HG03097 (cell line): ENCODE data around the gene CTNNBL1.

Experiments
- ATAC-seq: cut with Tn5 transposase; IDR thresholded peaks from one replicate; pipeline ENCODE4 v1.9.1; 2021; ENCODE audit not compliant: unreplicated experiment, low FRiP score

CTNNBL1 gene

DNA sequence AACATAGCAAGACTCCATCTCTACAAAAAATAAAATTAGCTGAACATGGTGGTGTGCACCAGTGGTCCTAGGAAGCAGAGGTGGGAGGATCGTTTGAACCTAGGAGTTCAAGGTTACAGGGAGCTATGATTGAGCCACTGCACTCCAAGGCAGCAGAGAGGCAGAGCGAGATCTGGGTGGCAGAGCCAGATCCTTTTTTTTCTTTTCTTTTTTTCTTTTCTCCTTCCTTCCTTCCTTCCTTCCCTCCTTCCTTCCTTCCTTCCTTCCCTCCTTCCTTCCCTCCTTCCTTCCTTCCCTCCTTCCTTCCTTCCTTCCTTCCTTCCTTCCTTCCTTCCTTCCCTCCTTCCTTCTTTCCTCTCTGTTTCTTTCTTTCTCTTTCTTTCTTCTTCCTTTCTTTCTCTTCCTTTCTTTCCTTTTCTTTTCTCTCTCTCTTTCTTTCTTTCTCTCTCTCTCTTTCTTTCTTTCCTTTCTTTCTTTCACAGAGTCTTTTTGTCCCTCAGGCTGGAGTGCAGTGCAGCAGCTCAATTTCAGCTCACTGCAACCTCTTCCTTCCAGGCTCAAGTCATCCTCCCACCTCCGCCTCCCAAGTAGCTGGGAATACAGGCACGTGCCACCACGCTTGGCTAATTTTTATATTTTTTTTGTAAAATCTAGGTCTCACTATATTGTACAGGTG is 199.9 kb downstream of the CTNNBL1 start:
- ATAC-seq, result no peak

- no peak for ATAC-seq
Measured at GRCh38 chr20:37894454-37894853, 200.6 kb downstream of the CTNNBL1 start.

GRCh38 chr20:37895166-37895565 is 201.3 kb downstream of the CTNNBL1 start:
- no peak for ATAC-seq

GRCh38 chr20:37896932-37897548 is 203.2 kb downstream of the CTNNBL1 start:
- ATAC-seq, result no peak

- no peak for ATAC-seq
Measured at GRCh38 chr20:37898233-37899104, 204.6 kb downstream of the CTNNBL1 start.

- no peak for ATAC-seq
Measured at GRCh38 chr20:37899105-37900045, 205.5 kb downstream of the CTNNBL1 start.

DNA sequence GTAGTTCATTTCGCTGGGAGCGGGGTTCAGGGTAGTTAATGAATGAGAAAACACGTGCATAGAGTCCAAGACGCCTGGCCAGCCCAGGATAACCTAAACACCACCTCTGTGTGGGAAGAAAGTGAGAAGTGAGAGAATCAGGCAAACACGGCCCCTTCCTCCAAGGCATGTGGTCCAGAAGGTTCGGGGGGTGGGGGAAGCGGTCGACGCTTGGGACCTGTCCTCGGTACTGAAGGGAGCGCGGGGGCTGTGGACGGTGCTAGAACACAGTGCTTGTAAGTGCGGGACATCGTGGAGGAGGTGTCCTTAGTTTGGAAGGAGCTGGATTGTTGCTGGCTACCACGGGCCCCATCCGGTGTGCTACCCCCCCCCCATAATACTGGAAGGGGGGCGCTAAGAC is 207.4 kb downstream of the CTNNBL1 start:
- no peak for ATAC-seq

DNA sequence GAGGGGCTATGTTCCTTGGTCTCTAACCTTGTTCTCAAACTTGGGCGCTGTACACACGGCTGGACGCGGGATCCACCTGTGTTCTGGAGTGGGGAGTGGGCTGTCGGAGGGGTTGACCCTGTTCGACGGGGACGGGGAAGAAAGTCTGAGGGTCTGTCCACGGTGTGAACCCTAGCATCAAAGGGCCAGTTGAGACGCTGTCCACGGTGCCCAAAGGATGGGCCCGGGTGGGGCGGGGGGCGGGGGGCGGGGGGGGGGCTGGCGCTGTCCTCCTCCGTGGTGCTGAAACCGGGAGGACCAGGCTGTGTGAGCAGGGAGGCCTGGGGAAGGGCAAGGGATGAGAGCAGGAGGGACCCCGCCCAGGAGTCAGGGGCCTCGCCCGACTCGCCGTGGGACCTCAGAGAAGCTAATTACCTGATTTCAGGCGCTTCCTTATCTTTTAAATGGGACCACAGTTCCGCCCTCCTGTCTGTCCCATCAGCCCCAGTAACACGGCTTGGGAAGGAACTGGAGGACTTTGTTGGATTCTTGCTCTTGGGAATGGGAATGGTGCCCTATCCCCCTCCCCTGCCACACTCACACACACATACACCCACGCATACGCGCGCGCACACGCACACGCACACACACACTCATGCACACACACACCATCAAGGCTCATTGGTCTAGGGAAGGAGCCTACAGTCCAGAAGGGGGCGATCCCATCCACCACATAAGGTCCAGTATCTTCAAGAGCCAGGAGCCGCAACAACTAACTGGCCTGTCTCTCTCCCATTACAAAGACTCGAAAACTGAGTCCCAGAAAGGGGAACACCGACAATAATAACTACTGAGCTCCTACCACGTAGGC is 208.0 kb downstream of the CTNNBL1 start:
- ATAC-seq, result no peak

DNA sequence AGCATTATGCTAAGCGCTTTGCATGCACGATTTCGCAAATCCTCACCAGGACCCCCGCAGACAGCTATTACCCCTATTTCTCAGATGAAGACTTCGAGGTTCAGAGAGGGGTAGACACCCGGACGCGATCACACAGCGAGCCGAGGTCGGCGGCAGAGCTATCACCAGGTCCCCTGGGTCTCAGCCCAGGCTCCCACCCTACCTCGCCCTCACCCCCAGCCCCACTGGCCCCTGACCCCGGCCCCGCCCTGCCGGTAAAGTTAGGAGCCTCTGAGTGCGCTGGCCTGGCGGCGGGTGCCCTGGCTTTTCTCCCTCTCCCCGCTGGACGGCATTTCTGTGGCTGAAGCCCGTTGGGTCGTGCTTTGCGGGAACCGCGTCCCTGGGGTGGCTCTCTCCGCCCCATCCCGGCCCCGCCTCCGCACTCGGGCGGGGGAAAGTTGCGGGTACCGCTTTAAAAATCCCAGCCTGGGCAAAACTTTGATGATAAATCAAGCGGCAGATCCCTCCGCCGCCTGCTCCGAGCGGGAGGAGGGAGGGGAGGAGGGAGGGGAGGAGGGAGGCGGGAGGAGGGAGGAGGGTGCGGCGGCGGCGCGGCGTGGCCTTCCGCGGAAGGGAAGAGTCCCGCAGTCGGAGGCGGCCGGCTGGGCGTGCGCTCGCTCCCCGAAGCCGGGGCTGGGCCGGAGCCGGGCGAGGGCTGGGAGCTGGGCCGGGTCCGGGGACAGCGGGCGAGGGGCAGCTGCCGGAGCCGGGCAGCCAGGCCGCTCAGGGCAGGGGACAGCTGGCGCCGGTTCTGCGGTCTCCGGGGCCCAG is 208.9 kb downstream of the CTNNBL1 start, which contains the start of gene VSTM2L:
Gene VSTM2L (plus strand): TSS at position 624 of the 810 bp plus-strand sequence. CDS start 224 bp downstream, outside the sequence.
- ATAC-seq, result no peak

GRCh38 chr20:37903317-37904007 is 209.6 kb downstream of the CTNNBL1 start:
- no peak for ATAC-seq

GRCh38 chr20:37904008-37904642 is 210.3 kb downstream of the CTNNBL1 start:
- no peak for ATAC-seq

DNA sequence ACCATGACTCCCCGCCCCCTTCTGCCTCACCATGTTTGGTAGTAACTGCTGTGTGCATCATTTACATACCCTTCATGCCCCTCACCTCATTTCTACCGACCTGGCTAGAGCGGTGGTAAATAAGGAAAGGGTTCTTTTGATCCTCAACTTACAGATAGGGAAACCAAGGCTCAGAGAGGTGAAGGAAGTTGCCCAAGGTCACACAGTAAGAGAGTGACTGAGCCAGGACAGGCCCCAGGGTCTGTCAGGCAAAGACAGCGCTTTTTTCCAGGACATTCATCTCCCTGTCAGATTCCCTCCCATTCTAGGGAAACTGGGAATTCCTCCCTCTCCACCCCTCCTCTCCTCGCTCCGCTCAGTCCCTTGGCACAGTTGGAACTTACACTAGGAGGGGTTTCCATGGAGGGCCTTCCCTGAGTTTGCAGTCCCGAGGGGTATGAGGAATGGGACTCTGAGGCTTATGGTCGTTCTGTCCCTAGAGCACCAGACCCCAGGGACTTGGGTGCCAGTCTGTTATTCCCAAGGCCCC is 211.1 kb downstream of the CTNNBL1 start:
- no peak for ATAC-seq

- no peak for ATAC-seq
Measured at GRCh38 chr20:37905671-37906613, 212.1 kb downstream of the CTNNBL1 start.

- ATAC-seq, result no peak
Measured at GRCh38 chr20:37907330-37907676, 213.5 kb downstream of the CTNNBL1 start.

DNA sequence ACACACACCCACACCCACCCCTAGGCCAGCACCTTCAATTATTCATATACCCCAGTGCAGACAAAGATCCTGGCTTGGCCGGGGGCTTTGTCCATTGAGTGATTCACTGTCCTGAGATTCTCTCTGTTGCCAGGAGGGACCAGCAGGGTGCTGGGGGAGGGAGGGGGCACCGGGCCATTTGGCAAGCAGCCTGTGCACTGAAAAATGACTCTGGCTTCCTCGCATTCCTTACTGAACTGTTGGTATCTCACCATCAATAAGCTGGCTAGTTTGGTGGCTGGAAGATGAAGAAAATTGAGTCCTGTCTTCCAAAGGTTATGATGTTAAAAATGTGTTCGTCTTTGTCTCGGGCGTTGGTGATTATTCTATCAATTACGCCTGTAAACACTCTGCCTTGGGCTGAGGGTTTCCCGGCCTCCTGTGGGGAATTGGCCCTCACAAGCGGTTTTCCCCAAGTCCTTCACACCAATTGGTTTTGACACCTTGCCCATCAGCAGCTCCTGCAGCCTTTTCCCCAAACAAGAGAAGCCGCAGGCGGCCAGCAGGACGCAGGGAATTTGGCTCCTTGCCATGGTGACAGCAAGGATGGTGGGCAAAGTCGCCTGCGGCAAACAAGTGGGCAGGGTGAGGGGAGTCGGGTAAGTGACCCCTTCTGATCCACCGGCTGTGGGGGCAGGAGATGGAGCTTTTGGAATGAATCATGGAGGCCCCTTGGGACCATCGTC is 214.0 kb downstream of the CTNNBL1 start:
- ATAC-seq, result no peak

DNA sequence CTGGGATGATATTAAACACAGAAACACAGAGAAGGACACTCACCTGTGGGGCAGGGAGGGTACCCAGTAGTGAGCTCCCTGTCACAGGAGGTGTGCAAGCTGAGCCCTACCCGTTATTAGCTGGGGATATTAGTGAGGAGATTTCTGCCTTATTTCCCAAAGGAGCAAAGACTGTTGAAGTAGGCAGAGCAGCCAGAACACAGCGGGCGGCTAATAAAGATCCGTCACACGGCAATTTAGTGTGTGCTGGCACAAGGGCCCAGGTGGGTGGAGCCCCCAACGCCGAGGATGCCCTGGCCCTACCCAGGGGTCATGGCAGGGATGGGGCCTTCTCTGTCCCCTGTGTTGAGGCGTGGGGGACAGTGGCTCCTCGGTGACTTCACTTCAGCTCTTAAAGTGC is 217.4 kb downstream of the CTNNBL1 start:
- ATAC-seq, result no peak
